HG03558 (cell line): Measurements from ENCODE around the gene KLHL41.

Source experiments
- ATAC-seq: cut with Tn5 transposase; IDR thresholded peaks from one replicate; pipeline ENCODE4 v1.9.1; 2021; ENCODE audit warnings: moderate number of reproducible peaks; ENCODE audit not compliant: unreplicated experiment; ENCODE audit errors: extremely low read depth

KLHL41 gene

DNA sequence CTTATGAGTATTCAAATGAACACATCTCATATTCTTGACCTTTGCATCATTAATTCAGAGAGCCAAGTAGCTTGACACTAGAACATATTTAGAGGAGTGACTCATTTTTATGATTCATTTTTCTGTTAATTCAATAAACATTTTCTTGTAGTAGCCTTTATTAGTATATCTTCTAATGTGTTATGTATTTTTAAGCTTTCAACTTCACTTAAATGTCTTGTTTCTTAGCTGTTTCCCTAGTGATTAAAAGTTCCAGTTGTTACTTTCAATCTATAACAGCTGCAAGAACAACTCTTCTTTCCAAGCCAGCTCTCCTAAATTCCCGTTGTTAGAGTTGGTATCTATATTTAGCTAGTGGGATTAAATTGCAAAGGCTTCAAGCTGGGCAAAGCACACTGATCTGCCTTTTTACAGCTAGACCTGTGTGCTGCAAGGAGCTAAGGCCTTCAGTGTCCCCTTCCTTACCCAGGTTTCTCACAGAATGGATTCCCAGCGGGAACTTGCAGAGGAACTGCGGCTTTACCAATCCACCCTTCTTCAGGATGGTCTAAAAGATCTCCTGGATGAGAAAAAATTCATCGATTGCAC, at the start of gene KLHL41:
TSS of gene KLHL41 (plus strand) at position 405 of the 588 bp plus-strand sequence. CDS start at position 482, 77 bp downstream.
- ATAC-seq: no peak

DNA sequence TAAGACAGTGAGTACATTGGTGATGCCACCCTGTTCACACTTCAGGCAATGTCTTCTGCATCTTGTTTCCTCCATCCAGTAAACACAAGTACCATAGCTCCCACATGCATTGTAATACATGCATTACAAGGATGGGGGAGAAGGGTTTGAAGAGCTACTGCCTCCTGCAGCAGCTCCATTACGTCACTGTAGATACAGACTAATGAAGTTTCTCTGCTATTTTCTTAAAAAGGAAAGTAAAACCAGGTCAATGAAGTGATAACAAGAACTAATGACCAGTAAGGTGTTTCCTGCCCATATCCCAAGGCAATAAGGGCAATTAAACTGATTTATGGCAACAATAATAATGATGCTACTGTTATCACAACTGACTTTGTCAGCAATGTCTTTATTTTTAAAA, 48.4 kb upstream of the KLHL41 start:
- ATAC-seq: no peak

- no peak for ATAC-seq
Observed at GRCh38 chr2:169462896-169463695, 46.4 kb upstream of the KLHL41 start.

- ATAC-seq: no peak
Observed at GRCh38 chr2:169464466-169464865, 45.0 kb upstream of the KLHL41 start.

- no peak for ATAC-seq
Observed at GRCh38 chr2:169464882-169465281, 44.6 kb upstream of the KLHL41 start.

DNA sequence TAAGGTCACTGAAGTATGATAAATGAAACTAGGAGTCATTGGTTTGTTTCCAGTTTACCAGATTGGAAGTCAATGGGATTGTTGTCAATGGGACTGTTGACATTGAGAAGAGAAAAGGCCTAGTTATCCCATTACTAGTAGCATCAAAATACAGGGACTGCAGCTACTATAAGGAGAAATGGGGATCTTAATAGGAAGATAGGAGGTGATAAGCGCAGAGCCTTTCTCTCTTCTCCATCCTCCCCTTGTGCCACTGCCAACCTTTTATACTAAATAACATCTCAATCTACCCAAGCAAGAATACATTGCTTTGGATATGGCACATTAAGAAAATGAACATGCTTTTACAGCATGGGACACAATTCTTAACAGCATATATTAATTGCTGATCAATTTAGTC, 40.7 kb upstream of the KLHL41 start:
- no peak for ATAC-seq

DNA sequence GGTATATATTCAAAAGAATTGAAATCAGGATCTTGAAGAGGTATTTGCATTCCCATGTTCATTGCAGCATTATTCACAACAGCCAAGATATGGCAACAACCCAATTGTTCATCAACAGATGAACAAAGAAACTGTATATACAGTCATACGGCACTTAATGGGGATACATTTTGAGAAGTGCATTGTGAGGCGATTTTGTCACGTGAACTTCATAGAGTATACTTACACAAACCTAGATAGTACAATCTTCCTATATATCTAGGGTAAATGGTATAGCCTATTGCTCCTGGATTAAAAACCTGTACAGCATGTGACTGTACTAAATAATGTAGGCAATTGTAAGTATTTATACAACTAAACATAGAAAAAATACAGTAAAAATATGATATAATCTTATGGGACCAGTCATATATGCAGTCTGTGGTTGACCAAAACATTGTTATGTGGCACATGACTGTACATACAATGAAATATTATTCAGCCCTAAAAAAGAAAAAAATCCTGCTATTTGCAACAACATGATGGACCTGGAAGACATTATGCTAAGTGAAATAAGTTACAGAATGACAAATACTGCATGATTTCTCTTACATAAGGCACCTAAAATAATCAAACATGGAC, 39.4 kb upstream of the KLHL41 start:
- ATAC-seq: no peak

GRCh38 chr2:169472249-169472648, 37.3 kb upstream of the KLHL41 start:
- ATAC-seq: no peak

DNA sequence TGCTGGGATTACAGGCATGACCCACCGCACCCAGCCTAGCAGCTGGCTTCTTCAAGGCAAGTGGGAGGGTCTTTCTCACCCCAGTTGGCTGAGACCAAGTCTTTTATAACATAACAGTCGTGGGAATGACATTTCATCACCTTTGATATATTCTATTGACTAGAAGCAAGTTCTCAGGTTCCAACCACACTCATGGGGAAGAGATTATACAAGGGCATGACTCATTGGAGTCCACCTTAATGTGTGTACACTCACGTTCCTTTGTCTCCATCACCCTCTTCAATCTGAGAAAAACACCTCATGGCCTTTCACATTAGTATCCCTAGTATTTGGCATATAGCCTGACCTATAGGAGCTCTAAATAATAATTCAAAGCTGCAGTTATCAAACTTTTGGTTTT, 33.0 kb upstream of the KLHL41 start:
- no peak for ATAC-seq

DNA sequence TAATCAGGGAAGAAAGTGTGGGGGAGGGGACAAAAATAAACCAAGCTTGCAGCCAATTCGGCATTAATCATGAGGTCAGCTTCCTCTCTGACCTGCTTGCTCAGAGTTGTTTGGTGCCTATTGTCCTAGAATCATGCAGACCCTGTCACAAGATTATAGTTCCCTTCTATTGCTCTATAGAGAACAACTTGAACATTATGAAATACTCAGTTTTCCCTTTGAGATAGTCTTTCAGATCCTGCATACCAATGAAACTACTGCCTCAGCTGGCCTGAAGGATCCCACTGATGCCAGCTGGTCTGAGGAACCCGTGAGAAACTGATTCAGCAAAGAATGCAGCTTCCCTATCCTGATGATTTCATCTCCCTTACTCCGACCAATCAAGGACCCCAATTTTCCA, 31.2 kb upstream of the KLHL41 start:
- ATAC-seq: no peak

- no peak for ATAC-seq
Observed at GRCh38 chr2:169478745-169479256, 30.7 kb upstream of the KLHL41 start.

- peak; percentile 89 for ATAC-seq
Observed at GRCh38 chr2:169479257-169480078, 30.0 kb upstream of the KLHL41 start, which contains the start of gene BBS5. Gene BBS5 (plus strand): TSS chr2:169479494. CDS start chr2:169479554, 60 bp downstream.

GRCh38 chr2:169480079-169480465, 29.4 kb upstream of the KLHL41 start:
- ATAC-seq: no peak

DNA sequence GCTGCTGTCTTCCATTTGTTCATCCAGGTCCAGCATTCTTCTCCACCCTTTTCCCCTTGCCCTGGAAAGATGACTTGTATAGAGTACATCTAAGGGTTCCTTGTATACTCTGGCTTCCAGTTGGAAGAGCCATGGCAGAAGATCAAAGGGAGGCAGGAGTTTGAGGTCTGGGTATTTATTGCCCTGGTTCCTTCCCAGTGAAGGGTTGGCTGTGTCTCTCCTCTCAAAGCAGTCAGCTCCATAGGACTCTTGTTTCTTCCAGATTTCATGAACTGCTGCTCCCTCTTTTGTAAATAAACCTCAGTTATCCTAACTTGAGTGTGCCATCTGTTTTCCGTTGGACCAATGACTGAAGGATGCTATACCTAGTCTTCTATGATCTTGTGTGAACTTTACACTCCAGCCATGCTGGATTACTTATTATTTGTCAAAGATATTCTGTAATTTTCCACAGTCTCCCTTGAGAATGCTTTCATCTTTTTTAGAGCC, 23.8 kb upstream of the KLHL41 start:
- ATAC-seq: no peak

DNA sequence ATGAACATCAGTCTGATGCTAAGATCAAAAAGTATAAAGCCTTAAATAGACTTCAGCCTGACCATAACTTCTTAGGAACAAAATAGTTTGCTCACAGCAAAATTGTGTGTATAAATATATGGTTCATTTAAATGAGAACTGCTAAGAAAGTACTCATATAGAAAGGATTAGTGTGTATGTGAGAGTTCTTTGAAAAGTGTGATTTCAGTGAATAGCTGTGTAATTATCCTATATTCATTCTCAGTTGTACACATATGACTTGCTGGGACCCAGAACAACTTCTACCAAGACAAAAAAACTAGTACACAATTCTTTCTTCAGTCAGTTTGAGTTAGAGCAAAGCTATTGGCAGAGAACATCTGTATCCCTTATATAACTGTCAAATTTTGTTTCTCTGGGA, 23.0 kb upstream of the KLHL41 start:
- ATAC-seq: no peak

- no peak for ATAC-seq
Observed at GRCh38 chr2:169490834-169491233, 18.7 kb upstream of the KLHL41 start.

GRCh38 chr2:169491378-169491777, 18.1 kb upstream of the KLHL41 start:
- no peak for ATAC-seq

- no peak for ATAC-seq
Observed at GRCh38 chr2:169493360-169493759, 16.1 kb upstream of the KLHL41 start.

GRCh38 chr2:169495310-169495928, 14.1 kb upstream of the KLHL41 start:
- no peak for ATAC-seq

GRCh38 chr2:169504651-169505050, 4.9 kb upstream of the KLHL41 start:
- no peak for ATAC-seq
